ENCODE measurements around the gene LPCAT3.

The LPCAT3 gene

GRCh38 chr12:6952121-6952862 is 66.0 kb downstream of the LPCAT3 start:
- no peak for DNase-seq

DNA sequence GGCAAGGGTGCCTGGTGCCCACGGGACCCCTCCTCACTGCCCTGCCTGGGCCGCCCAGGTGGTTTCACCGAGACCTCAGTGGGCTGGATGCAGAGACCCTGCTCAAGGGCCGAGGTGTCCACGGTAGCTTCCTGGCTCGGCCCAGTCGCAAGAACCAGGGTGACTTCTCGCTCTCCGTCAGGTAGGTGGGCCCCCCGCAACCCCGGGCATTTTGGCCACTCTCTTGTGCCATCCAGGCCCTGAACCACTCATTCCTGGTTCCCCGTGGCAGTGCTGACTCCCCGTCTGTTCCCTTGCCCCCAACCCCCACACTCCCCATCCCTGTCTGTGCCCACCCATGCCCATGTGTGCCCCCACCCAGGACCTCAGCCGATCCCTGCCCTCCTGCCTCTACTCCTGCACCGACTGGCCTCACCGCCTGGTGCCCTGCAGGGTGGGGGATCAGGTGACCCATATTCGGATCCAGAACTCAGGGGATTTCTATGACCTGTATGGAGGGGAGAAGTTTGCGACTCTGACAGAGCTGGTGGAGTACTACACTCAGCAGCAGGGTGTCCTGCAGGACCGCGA is 66.6 kb downstream of the LPCAT3 start:
- no peak for DNase-seq

- peak in 5 of 14 donors; percentile 23 to 60 (median 41) for DNase-seq
Measured at GRCh38 chr12:6950811-6951540, 67.3 kb downstream of the LPCAT3 start, which contains the start of gene PTPN6. PTPN6 (plus strand) TSS chr12:6951356; CDS start chr12:6951513, 157 bp downstream.

- DNase-seq = no peak
Measured at GRCh38 chr12:6950401-6950801, 67.9 kb downstream of the LPCAT3 start.

GRCh38 chr12:6948873-6949594 is 69.2 kb downstream of the LPCAT3 start:
- no peak for DNase-seq

- DNase-seq = no peak
Measured at GRCh38 chr12:6947615-6948014, 70.7 kb downstream of the LPCAT3 start.

DNA sequence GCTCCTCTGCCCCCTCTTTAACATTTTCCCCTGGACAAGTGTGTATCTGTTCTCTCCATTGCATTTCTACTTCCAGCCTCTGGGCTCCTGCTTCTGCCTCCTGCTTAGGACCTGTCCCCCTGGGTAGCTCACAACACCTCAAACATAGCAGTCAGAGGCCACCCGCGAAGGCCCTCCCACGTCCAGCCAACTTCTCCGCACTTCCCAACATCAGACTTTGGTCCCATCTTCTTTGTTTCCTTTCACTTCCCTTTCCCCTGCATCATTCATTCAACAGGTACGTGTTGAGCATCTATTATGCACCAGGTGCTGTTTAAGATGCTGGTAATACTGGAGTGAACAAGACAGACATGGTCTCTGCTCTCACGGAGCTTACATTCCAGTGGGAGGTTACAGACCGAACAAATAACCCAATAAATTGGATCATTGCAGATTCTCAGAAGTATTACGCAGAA is 71.3 kb downstream of the LPCAT3 start:
- no peak for DNase-seq

GRCh38 chr12:6946033-6946919 is 72.0 kb downstream of the LPCAT3 start:
- DNase-seq = peak in 1 of 14 donors; percentile 61

- no peak for DNase-seq
Measured at GRCh38 chr12:6945613-6946012, 72.7 kb downstream of the LPCAT3 start.

- peak in 13 of 14 donors; percentile 48 to 92 (median 85) for DNase-seq
Measured at GRCh38 chr12:6944381-6945186, 73.7 kb downstream of the LPCAT3 start.

DNA sequence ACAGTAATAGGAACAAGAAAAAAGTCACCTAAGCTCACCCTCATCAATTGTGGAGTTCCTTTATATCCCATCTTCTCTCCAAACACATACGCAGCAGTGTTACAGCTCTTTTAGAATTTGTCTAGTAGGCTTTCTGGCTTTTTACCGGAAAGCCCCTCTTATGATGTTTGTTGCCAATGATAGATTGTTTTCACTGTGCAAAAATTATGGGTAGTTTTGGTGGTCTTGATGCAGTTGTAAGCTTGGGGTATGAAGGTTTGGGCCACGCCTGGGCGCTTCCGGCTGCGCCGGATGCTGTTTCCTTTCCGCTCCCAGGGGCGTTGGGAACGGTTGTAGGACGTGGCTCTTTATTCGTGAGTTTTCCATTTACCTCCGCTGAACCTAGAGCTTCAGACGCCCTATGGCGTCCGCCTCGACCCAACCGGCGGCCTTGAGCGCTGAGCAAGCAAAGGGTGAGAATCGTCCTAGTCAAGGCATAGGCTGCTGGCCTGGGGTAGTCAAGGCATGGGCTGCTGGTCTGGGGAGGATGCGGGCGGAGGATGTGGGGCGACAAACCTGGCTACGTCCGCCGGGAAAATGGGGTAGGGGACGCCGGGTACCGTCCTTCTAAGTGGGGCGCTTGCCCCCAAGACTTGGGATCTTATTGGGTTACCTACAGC is 74.4 kb downstream of the LPCAT3 start, which contains the start of the genes C12orf57 and RNU7-1:
Gene C12orf57 (plus strand): TSS at position 301 of the 659 bp plus-strand sequence. CDS start 100 bp downstream, at position 401.
Gene RNU7-1 (plus strand): TSS at position 95 of the 659 bp plus-strand sequence.
- peak in 12 of 14 donors; percentile 49 to 96 (median 70) for DNase-seq

- peak in 13 of 14 donors; percentile 24 to 96 (median 71) for DNase-seq
Measured at GRCh38 chr12:6943389-6943721, 74.9 kb downstream of the LPCAT3 start.

DNA sequence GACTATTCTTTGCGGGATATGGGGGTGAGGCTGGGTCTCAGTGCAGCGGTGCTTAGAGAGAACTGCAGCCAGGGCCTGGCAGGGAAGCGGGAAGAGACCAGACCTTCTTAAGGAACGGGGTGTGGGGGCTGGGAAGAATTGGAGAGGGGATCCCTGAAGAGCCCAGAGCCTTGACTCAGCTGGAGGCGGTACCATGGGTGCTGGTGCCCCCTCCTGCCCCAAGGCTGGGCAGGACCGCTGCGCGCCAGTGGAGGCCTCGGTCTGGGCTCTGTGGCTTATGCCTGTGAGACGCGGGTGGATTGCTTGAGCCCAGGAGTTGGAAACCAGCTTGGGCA is 76.0 kb downstream of the LPCAT3 start:
- DNase-seq = no peak

DNA sequence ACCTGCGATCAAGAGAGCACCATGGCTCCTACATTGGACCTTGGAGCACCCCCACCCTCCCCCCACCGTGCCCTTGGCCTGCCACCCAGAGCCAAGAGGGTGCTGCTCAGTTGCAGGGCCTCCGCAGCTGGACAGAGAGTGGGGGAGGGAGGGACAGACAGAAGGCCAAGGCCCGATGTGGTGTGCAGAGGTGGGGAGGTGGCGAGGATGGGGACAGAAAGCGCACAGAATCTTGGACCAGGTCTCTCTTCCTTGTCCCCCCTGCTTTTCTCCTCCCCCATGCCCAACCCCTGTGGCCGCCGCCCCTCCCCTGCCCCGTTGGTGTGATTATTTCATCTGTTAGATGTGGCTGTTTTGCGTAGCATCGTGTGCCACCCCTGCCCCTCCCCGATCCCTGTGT is 76.5 kb downstream of the LPCAT3 start:
- no peak for DNase-seq

- DNase-seq = no peak
Measured at GRCh38 chr12:6941267-6941666, 77.0 kb downstream of the LPCAT3 start.

DNA sequence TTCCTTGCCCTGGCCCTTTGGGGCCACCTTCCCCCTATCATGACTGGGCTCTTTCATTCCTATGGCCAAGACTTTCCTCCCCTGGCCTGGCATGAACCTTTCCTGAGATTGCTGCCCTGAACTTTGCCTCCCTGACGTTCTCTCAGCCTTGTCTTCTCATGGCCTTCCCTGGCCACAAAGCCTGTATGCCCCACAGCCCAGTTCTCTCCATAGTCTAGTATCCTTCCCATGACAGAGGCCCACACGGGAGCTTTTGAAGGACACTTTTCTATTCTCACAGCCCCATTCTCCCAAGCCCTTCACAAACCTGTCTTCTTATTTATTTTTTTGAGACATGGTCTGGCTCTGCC is 79.1 kb downstream of the LPCAT3 start:
- DNase-seq = no peak

- peak in 1 of 14 donors; percentile 42 for DNase-seq
Measured at GRCh38 chr12:6938353-6939190, 79.7 kb downstream of the LPCAT3 start.

DNA sequence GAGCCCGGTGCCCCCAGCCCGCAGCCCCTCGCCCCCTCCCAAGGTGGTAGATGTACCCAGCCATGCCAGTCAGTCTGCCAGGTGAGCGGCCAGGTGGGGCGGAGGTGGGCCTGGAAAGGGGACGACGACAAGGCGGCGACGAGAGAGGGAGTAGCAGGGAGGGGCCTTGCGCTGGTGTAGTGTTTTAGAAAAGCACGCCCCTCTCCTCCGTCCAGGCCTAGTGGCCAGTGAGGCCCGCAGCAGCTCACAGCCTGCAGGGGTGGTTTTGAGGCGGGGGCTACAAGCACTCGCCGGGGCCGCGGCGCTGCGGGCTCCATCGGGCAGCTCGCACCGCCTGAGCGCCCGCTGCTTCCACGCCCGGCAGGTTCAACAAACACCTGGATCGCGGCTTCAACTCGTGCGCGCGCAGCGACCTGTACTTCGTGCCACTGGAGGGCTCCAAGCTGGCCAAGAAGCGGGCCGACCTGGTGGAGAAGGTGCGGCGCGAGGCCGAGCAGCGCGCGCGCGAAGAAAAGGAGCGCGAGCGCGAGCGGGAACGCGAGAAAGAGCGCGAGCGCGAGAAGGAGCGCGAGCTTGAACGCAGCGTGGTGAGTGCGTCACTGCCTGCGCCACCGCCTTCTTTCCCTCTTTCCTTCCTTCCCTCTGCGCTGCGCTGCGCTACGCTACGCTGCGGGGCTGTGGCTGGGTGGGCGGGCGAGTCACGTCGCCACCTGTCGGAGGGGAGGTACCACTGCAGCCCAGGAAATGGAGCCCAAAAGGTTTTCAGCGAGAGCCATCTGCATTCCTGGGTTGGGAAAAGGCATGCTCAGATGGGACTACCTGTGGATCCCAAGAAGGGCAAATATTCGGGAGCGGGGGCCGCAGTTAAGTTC is 80.6 kb downstream of the LPCAT3 start:
- DNase-seq = peak; percentile 45 to 95 (median 84)

All from C1 segment of cervical spinal cord (tissue), 14 donors.